Measurements from ENCODE around the gene DUXA.

DNA sequence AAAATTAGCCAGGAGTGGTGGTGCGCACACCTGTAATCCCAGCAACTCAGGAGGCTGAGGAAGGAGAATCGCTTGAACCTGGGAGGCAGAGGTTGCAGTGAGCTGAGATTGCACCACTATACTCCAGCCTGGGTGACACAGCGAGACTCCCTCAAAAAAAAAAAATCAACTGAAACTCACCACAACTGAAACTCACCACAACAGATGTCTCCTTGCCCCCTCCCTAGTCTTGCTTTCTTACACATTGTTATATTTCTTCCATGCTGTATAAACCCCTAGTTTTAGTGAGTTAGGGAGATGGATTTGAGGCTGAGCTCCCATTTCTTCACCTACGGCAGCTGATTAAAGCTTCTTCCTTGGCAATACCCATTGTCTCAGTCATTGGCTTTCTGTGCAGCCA lies 25.6 kb downstream of the DUXA start:
- TF ChIP-seq, protein P1, sequence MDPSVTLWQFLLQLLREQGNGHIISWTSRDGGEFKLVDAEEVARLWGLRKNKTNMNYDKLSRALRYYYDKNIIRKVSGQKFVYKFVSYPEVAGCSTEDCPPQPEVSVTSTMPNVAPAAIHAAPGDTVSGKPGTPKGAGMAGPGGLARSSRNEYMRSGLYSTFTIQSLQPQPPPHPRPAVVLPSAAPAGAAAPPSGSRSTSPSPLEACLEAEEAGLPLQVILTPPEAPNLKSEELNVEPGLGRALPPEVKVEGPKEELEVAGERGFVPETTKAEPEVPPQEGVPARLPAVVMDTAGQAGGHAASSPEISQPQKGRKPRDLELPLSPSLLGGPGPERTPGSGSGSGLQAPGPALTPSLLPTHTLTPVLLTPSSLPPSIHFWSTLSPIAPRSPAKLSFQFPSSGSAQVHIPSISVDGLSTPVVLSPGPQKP (IDR thresholded peaks at IDR 0.05; ENCODE audit: low read depth, low read length), result no peak
- no peak for TF ChIP-seq NFIC (IDR thresholded peaks at IDR 0.05; ENCODE audit: low read depth, low read length)
- no peak for TF ChIP-seq FOXM1 (IDR thresholded peaks at IDR 0.05; ENCODE audit: low read depth, low read length)
- no peak for TF ChIP-seq JUND (IDR thresholded peaks at IDR 0.05; ENCODE audit: low read depth, low read length)
- TF ChIP-seq CTCF (IDR thresholded peaks at IDR 0.05 in 2 of 3, conservative IDR thresholded peaks at IDR 0.05 in 1 of 3; ENCODE audit: control insufficient read depth in 2 of 3, extremely low read depth in 1 of 3, insufficient read depth in 1 of 3, low read depth in 3 of 3, low read length in 3 of 3), result no peak
- TF ChIP-seq CBX5 (IDR thresholded peaks at IDR 0.05; ENCODE audit: low read depth), result no peak
- no peak for TF ChIP-seq CREB1 (IDR thresholded peaks at IDR 0.05; ENCODE audit: low read depth)

Measured in GM12878 (cell line).